ENCODE results near the gene PIK3CA. TPM values are rescaled to one million over a fixed set of nuclear protein-coding genes. Genes with fewer than 3 reads are reported as not detected.
"Not testable (repeated sequence)": the region's sequence is repeated elsewhere in the genome, so short reads cannot be mapped to it uniquely, and the experiment has no call there.

The PIK3CA gene
- polyA plus RNA-seq, 3 donors: 7.4 to 9.5 (median 9.4) TPM

DNA sequence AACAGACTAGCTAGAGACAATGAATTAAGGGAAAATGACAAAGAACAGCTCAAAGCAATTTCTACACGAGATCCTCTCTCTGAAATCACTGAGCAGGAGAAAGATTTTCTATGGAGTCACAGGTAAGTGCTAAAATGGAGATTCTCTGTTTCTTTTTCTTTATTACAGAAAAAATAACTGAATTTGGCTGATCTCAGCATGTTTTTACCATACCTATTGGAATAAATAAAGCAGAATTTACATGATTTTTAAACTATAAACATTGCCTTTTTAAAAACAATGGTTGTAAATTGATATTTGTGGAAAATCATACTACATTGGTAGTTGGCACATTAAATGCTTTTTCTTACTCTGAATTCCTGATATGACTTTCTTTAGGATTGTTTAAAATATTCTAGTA, 70.1 kb downstream of the PIK3CA start:
- H3K4me1 Mint-ChIP-seq; H3K9ac ChIP-seq (ENCODE audit: insufficient read depth, low read length, poor library complexity, severe bottlenecking); H3K4me3 ChIP-seq (replicated peaks in 1 of 3; ENCODE audit: low read depth in 2 of 3, low read length in 3 of 3); H3K27ac Mint-ChIP-seq; H3K9me3 ChIP-seq (replicated peaks in 1 of 2; ENCODE audit: control insufficient read depth in 1 of 2, insufficient read depth in 1 of 2, low read length in 2 of 2); H3K9me3 Mint-ChIP-seq; DNase-seq; H4K20me1 ChIP-seq (ENCODE audit: insufficient read depth, low read length); H3K4me3 Mint-ChIP-seq; H3K27me3 Mint-ChIP-seq (ENCODE audit: low read depth in 3 of 3); intact Hi-C loops (cut with micrococcal nuclease); H3K27ac ChIP-seq (ENCODE audit: low read depth in 1 of 2, low read length in 2 of 2); H2AFZ ChIP-seq (ENCODE audit: insufficient read depth, low read depth, low read length, poor library complexity, severe bottlenecking); H3K4me1 ChIP-seq (ENCODE audit: control insufficient read depth in 1 of 2, insufficient read depth in 2 of 2, low read length in 2 of 2); H3K79me2 ChIP-seq (ENCODE audit: insufficient read depth, low read length); H3K27me3 ChIP-seq (ENCODE audit: control insufficient read depth in 2 of 2, insufficient read depth in 2 of 2, low read length in 2 of 2); H3K4me2 ChIP-seq (replicated peaks; ENCODE audit: extremely low read depth, low read length, poor library complexity, severe bottlenecking): not testable (repeated sequence)
- H3K36me3 Mint-ChIP-seq: peaks cover 40 to 42% of the 10 kb centered on the region in 2 donors
- H3K36me3 ChIP-seq (replicated peaks in 1 of 2; ENCODE audit: control insufficient read depth in 1 of 2, insufficient read depth in 2 of 2, low read length in 2 of 2): peaks cover 19 to 44% of the 10 kb centered on the region in 2 donors
- WGBS (ENCODE audit: insufficient coverage): no CpG with 5 or more reads among the region's 1 CpG

DNA sequence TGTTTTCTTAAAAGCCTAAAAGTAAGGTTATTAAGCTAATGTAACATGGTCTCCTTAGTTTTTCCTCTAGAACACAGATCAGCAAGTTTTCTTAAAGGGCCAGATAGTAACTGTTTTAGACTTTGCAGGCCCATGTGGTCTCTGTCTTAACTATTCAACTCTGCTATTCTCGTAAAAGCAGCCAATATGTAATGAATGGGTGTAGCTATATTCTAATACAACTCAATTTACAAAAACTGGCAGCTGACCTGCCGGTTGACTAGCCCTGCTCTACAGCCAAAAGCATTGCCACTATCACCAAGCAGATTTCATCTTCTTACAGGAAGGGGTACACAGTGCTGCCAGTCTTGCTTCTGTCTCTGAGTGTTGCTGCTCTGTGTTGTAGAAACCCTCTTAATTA, 75.4 kb downstream of the PIK3CA start:
- no peak overlapping the region for H3K27ac Mint-ChIP-seq
- H3K27me3 Mint-ChIP-seq (ENCODE audit: low read depth in 3 of 3): peaks cover 0 to 2% (median 0%) of the 10 kb centered on the region in 3 donors
- no peaks in the 10 kb centered on the region for H3K27me3 ChIP-seq (ENCODE audit: control insufficient read depth in 2 of 2, insufficient read depth in 2 of 2, low read length in 2 of 2)
- no peak overlapping the region for H3K4me3 ChIP-seq (replicated peaks in 1 of 3; ENCODE audit: low read depth in 2 of 3, low read length in 3 of 3)
- intact Hi-C loops (cut with micrococcal nuclease): no loop called here
- H3K36me3 ChIP-seq (replicated peaks in 1 of 2; ENCODE audit: control insufficient read depth in 1 of 2, insufficient read depth in 2 of 2, low read length in 2 of 2): peaks cover 53 to 82% of the 10 kb centered on the region in 2 donors
- H3K27ac ChIP-seq (ENCODE audit: low read depth in 1 of 2, low read length in 2 of 2): no peak overlapping the region
- no peak overlapping the region for H3K9ac ChIP-seq (ENCODE audit: insufficient read depth, low read length, poor library complexity, severe bottlenecking)
- no peak overlapping the region for H3K4me2 ChIP-seq (replicated peaks; ENCODE audit: extremely low read depth, low read length, poor library complexity, severe bottlenecking)
- no CpG with 5 or more reads among the region's 2 CpGs for WGBS (ENCODE audit: insufficient coverage)
- H3K4me3 Mint-ChIP-seq: no peak overlapping the region
- H3K4me1 Mint-ChIP-seq: no peaks in the 10 kb centered on the region
- peaks cover 58 to 62% of the 10 kb centered on the region in 2 donors for H3K36me3 Mint-ChIP-seq
- no peaks in the 10 kb centered on the region for H3K9me3 ChIP-seq (replicated peaks in 1 of 2; ENCODE audit: control insufficient read depth in 1 of 2, insufficient read depth in 1 of 2, low read length in 2 of 2)
- H3K79me2 ChIP-seq (ENCODE audit: insufficient read depth, low read length): no peaks in the 10 kb centered on the region
- H4K20me1 ChIP-seq (ENCODE audit: insufficient read depth, low read length): no peaks in the 10 kb centered on the region
- H3K9me3 Mint-ChIP-seq: no peaks in the 10 kb centered on the region
- DNase-seq: no peak
- H2AFZ ChIP-seq (ENCODE audit: insufficient read depth, low read depth, low read length, poor library complexity, severe bottlenecking): no peak overlapping the region
- H3K4me1 ChIP-seq (ENCODE audit: control insufficient read depth in 1 of 2, insufficient read depth in 2 of 2, low read length in 2 of 2): no peaks in the 10 kb centered on the region
- TF ChIP-seq, protein P1, sequence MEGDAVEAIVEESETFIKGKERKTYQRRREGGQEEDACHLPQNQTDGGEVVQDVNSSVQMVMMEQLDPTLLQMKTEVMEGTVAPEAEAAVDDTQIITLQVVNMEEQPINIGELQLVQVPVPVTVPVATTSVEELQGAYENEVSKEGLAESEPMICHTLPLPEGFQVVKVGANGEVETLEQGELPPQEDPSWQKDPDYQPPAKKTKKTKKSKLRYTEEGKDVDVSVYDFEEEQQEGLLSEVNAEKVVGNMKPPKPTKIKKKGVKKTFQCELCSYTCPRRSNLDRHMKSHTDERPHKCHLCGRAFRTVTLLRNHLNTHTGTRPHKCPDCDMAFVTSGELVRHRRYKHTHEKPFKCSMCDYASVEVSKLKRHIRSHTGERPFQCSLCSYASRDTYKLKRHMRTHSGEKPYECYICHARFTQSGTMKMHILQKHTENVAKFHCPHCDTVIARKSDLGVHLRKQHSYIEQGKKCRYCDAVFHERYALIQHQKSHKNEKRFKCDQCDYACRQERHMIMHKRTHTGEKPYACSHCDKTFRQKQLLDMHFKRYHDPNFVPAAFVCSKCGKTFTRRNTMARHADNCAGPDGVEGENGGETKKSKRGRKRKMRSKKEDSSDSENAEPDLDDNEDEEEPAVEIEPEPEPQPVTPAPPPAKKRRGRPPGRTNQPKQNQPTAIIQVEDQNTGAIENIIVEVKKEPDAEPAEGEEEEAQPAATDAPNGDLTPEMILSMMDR (IDR thresholded peaks at IDR 0.05): no peak

All from CD14-positive monocyte (primary cell).